GM23338 (cell line): ENCODE measurements around the gene UFM1. TPM values are rescaled to one million over a fixed set of nuclear protein-coding genes. Genes with fewer than 3 reads are reported as not detected.

ENCODE experiments used
- ATAC-seq: fragments of 200-7000 bp; cut with Tn5 transposase; 3 replicates; pipeline ENCODE4 v1.9.1; 2020
- DNase-seq: peaks from one replicate; pipeline ENCODE4 v3.0.0-alpha.2; 2015; ENCODE audit warnings: low spot score
- H2AFZ ChIP-seq: fragments of 200-600 bp; sonication (generic); 2 replicates; pipeline ENCODE4 v1.8.0; 2016; ENCODE audit warnings: antibody characterized with exemption, mild to moderate bottlenecking, moderate library complexity
- H3F3A ChIP-seq: fragments of 200-600 bp; sonication (generic); replicated peaks from 2 replicates; pipeline ENCODE4 v1.8.0; 2017; ENCODE audit warnings: antibody characterized with exemption, mixed run types, low read depth
- H3K27ac ChIP-seq: fragments of 200-600 bp; sonication (generic); 2 replicates; pipeline ENCODE4 v1.6.1; 2016; ENCODE audit warnings: low read depth
- H3K27me3 ChIP-seq: fragments of 200-600 bp; sonication (generic); 2 replicates; pipeline ENCODE4 v1.8.0; 2016; ENCODE audit warnings: mild to moderate bottlenecking, mixed run types, moderate library complexity; ENCODE audit not compliant: insufficient read depth
- H3K36me3 ChIP-seq: fragments of 200-600 bp; sonication (generic); 2 replicates; pipeline ENCODE4 v1.8.0; 2016; ENCODE audit warnings: mild to moderate bottlenecking; ENCODE audit not compliant: insufficient read depth
- H3K4me1 ChIP-seq: fragments of 200-600 bp; sonication (generic); 2 replicates; pipeline ENCODE4 v1.8.0; 2016; ENCODE audit warnings: mild to moderate bottlenecking, moderate library complexity; ENCODE audit not compliant: insufficient read depth
- H3K4me2 ChIP-seq: fragments of 200-600 bp; sonication (generic); 2 replicates; pipeline ENCODE4 v1.7.1; 2017; ENCODE audit warnings: mixed run types
- H3K4me3 ChIP-seq: fragments of 200-600 bp; sonication (generic); 2 replicates; pipeline ENCODE4 v1.6.1; 2016; ENCODE audit warnings: mixed run types
- H3K79me2 ChIP-seq: fragments of 200-600 bp; sonication (generic); replicated peaks from 2 replicates; pipeline ENCODE4 v1.8.0; 2017; ENCODE audit warnings: mild to moderate bottlenecking; ENCODE audit not compliant: insufficient read depth
- H3K9me2 ChIP-seq: fragments of 200-600 bp; sonication (generic); 2 replicates; pipeline ENCODE4 v1.8.0; 2017; ENCODE audit not compliant: insufficient read depth
- H4K20me1 ChIP-seq: fragments of 200-600 bp; sonication (generic); replicated peaks from 2 replicates; pipeline ENCODE4 v1.8.0; 2017; ENCODE audit warnings: mild to moderate bottlenecking; ENCODE audit not compliant: insufficient read depth
- H3K27ac Mint-ChIP-seq: 2 replicates; pipeline ENCODE4 v1.8.0; 2020; ENCODE audit warnings: inconsistent platforms, mild to moderate bottlenecking, moderate library complexity, mixed read lengths
- H3K27me3 Mint-ChIP-seq: 3 replicates; pipeline ENCODE4 v1.8.0; 2022; ENCODE audit warnings: low read depth, mild to moderate bottlenecking, moderate library complexity, mixed read lengths, inconsistent platforms; ENCODE audit not compliant: insufficient read depth, poor library complexity
- H3K36me3 Mint-ChIP-seq: 3 replicates; pipeline ENCODE4 v1.8.0; 2021; ENCODE audit warnings: low read depth, mild to moderate bottlenecking, inconsistent platforms, moderate library complexity, mixed read lengths
- H3K4me1 Mint-ChIP-seq: 3 replicates; pipeline ENCODE4 v1.8.0; 2020; ENCODE audit warnings: mild to moderate bottlenecking, inconsistent platforms, mixed read lengths
- H3K4me3 Mint-ChIP-seq: 3 replicates; pipeline ENCODE4 v1.8.0; 2021; ENCODE audit warnings: moderate library complexity, mild to moderate bottlenecking, inconsistent platforms, mixed read lengths
- H3K9me3 Mint-ChIP-seq: 3 replicates; pipeline ENCODE4 v1.8.0; 2020; ENCODE audit warnings: moderate library complexity, mild to moderate bottlenecking, inconsistent platforms, mixed read lengths
- CREB1 ChIP-seq: fragments of 250-450 bp; sonication (Bioruptor Pico); IDR thresholded peaks from 2 replicates; pipeline ENCODE4 v1.5.0; 2020; ENCODE audit warnings: low read depth, mild to moderate bottlenecking, moderate library complexity
- CTCF ChIP-seq, 2 experiments: fragments of 200-600 bp in 1 of 2; sonication (generic) in 1 of 2; conservative IDR thresholded peaks; 2 replicates each; pipeline versions ENCODE4 v1.5.1 to v1.6.1; 2016 to 2017; ENCODE audit warnings: antibody characterized with exemption in 2 of 2, low read depth in 2 of 2, mild to moderate bottlenecking in 2 of 2, moderate library complexity in 1 of 2
- EZH2 ChIP-seq: fragments of 200-600 bp; sonication (generic); IDR thresholded peaks from one replicate; pipeline ENCODE4 v1.8.0; 2017; ENCODE audit warnings: antibody characterized with exemption, mild to moderate bottlenecking, low read depth; ENCODE audit not compliant: unreplicated experiment
- EZH2phosphoT487 ChIP-seq: fragments of 200-600 bp; sonication (generic); IDR thresholded peaks from one replicate; pipeline ENCODE4 v1.8.1; 2018; ENCODE audit warnings: antibody characterized with exemption; ENCODE audit not compliant: unreplicated experiment
- JUNB ChIP-seq: IDR thresholded peaks from one replicate; pipeline ENCODE4 v1.6.1; 2016; ENCODE audit warnings: antibody characterized with exemption; ENCODE audit not compliant: unreplicated experiment
- NANOG ChIP-seq: IDR thresholded peaks from 2 replicates; pipeline ENCODE4 v1.6.1; 2016; ENCODE audit warnings: antibody characterized with exemption, borderline replicate concordance
- POLR2AphosphoS5 ChIP-seq: IDR thresholded peaks from 2 replicates; pipeline ENCODE4 v1.6.1; 2016; ENCODE audit warnings: antibody characterized with exemption, low read depth
- REST ChIP-seq: IDR thresholded peaks from one replicate; pipeline ENCODE4 v1.6.1; 2018; ENCODE audit warnings: antibody characterized with exemption; ENCODE audit not compliant: unreplicated experiment
- STAT1 ChIP-seq: IDR thresholded peaks from one replicate; pipeline ENCODE4 v1.6.1; 2016; ENCODE audit warnings: antibody characterized with exemption; ENCODE audit not compliant: unreplicated experiment
- polyA plus RNA-seq: library from polyadenylated mRNA; unstranded; fragments of >200 nt; fragmentation: Nextera tagmentation; extraction: Ambion mirVana; gene quantifications from 2 replicates; pipeline ENCODE4 v1.2.1, GENCODE V29; 2016
- total RNA-seq: library from RNA; depleted of rRNA; stranded (reverse); fragments of >200 nt; shearing (Covaris generic); gene quantifications from 2 replicates; pipeline ENCODE4 v1.2.3, GENCODE V29; 2014

The UFM1 gene
- total and polyA plus RNA-seq, 2 experiments from 2014 or later: 57.0 to 77.1 TPM

GRCh38 chr13:38366954-38367645, 17.4 kb downstream of the UFM1 start:
- ATAC-seq (no peak), DNase-seq (no peak)
- 0 out of 2 replicates have a peak, but pooled peaks cover 5% of the 10 kb centered on the region for H3K4me1 ChIP-seq
- no peaks in the 10 kb centered on the region for H3K27me3 Mint-ChIP-seq
- H3K4me3 ChIP-seq: no peak overlapping the region
- H3K36me3 Mint-ChIP-seq: peaks cover 18% of the 10 kb centered on the region; the same call in 2 of the 3 replicates
- H3K79me2 ChIP-seq: no peaks in the 10 kb centered on the region
- H3K36me3 ChIP-seq: no peaks in the 10 kb centered on the region
- TF ChIP-seq POLR2AphosphoS5: no peak
- TF ChIP-seq EZH2phosphoT487: no peak
- TF ChIP-seq STAT1: no peak
- no peak for TF ChIP-seq JUNB
- no peaks in the 10 kb centered on the region for H3K9me2 ChIP-seq
- peaks cover 3% of the 10 kb centered on the region; the same call in 2 of the 3 replicates for H3K9me3 Mint-ChIP-seq
- H2AFZ ChIP-seq: no peak overlapping the region
- H3F3A ChIP-seq: no peaks in the 10 kb centered on the region
- no peak overlapping the region for H3K27ac Mint-ChIP-seq
- H3K4me1 Mint-ChIP-seq: peaks cover 2% of the 10 kb centered on the region; the same call in 1 of the 3 replicates
- no peak overlapping the region for H3K4me2 ChIP-seq
- no peak overlapping the region for H3K27ac ChIP-seq
- H3K27me3 ChIP-seq: no peaks in the 10 kb centered on the region
- H4K20me1 ChIP-seq: no peaks in the 10 kb centered on the region
- no peak overlapping the region for H3K4me3 Mint-ChIP-seq

- no peaks in the 10 kb centered on the region for H3K27me3 Mint-ChIP-seq
- H3K4me2 ChIP-seq: no peak overlapping the region
- H3K4me1 ChIP-seq: 0 out of 2 replicates have a peak, but pooled peaks cover 5% of the 10 kb centered on the region
- no peak overlapping the region for H3K4me3 ChIP-seq
- peaks cover 2% of the 10 kb centered on the region; the same call in 1 of the 3 replicates for H3K4me1 Mint-ChIP-seq
- H2AFZ ChIP-seq: no peak overlapping the region
- DNase-seq (no peak), ATAC-seq (no peak)
- H4K20me1 ChIP-seq: no peaks in the 10 kb centered on the region
- no peaks in the 10 kb centered on the region for H3K79me2 ChIP-seq
- H3K9me2 ChIP-seq: no peaks in the 10 kb centered on the region
- H3K36me3 Mint-ChIP-seq: peaks cover 3% of the 10 kb centered on the region; the same call in 1 of the 3 replicates
- no peaks in the 10 kb centered on the region for H3K27me3 ChIP-seq
- no peak overlapping the region for H3K4me3 Mint-ChIP-seq
- H3K36me3 ChIP-seq: no peaks in the 10 kb centered on the region
- H3K27ac Mint-ChIP-seq: no peak overlapping the region
- H3K9me3 Mint-ChIP-seq: no peaks in the 10 kb centered on the region
- no peaks in the 10 kb centered on the region for H3F3A ChIP-seq
- no peak overlapping the region for H3K27ac ChIP-seq
- TF ChIP-seq EZH2phosphoT487 (no peak), STAT1 (no peak), CREB1 (CRISPR knock-in tag) (no peak), REST (no peak), NANOG (no peak), EZH2 (no peak), CTCF (conservative IDR thresholded peaks at IDR 0.05; ENCODE audit: low read depth in 2 of 2) (no peak)
Observed at GRCh38 chr13:38369058-38369457, 19.4 kb downstream of the UFM1 start.
